Mucosa of descending colon (tissue), 3 donors: ENCODE measurements around the gene OPN5. TPM values are rescaled to one million over a fixed set of nuclear protein-coding genes. Genes with fewer than 3 reads are reported as not detected.

Experiments used
- ATAC-seq: fragments of 200-7000 bp; cut with Tn5 transposase; one replicate; pipeline ENCODE4 v1.9.1; 2020; ENCODE audit warnings: mild to moderate bottlenecking, moderate library complexity
- DNase-seq, 3 donors: peaks; one replicate each; pipeline ENCODE4 v3.0.0-alpha.2; 2020
- H3K36me3 ChIP-seq: fragments of 200-600 bp; one replicate; pipeline ENCODE4 v1.8.0; 2021; ENCODE audit warnings: low read depth, mild to moderate bottlenecking
- H3K4me1 ChIP-seq: fragments of 200-600 bp; one replicate; pipeline ENCODE4 v1.8.0; 2021; ENCODE audit warnings: low read depth, mild to moderate bottlenecking
- H3K4me3 ChIP-seq: fragments of 200-600 bp; one replicate; pipeline ENCODE4 v1.8.0; 2021; ENCODE audit warnings: mild to moderate bottlenecking
- H3K9me3 ChIP-seq: fragments of 200-600 bp; one replicate; pipeline ENCODE4 v1.8.0; 2021; ENCODE audit warnings: mild to moderate bottlenecking
- CTCF ChIP-seq: fragments of 200-600 bp; IDR thresholded peaks from one replicate; pipeline ENCODE4 v1.8.0; 2022; ENCODE audit warnings: antibody characterized with exemption, mild to moderate bottlenecking
- intact Hi-C, 2 donors: fragments of 100-400 bp; cut with DNase I in 1 of 2; cut with micrococcal nuclease in 1 of 2; formaldehyde crosslinking; loops; one replicate each; pipeline versions ENCODE4 v1.11.0 to v1.11.1; 2022; cut with DNase I, micrococcal nuclease
- long read RNA-seq, 2 donors: library from polyadenylated mRNA; unstranded; transcript quantifications; one replicate each; pipeline ENCODE4 v2.0.0, GENCODE V29; 2019 to 2021
- total RNA-seq, 3 donors: library from RNA; stranded (reverse); fragmentation: NEBNext Ultra II Directional in 2 of 3; extraction: Animal tissue kit (Norgen Biotek cat#: 25700) in 2 of 3; gene quantifications; one replicate each; pipeline versions ENCODE4 v1.2.1 to v1.2.4, GENCODE V29; 2021 to 2023
- donor health status: DM: no; HTN: no; CAD: no; lungs with moderate emphysema.
- donor health status: DM: no; HTN: no; CAD: no.
- donor health status: DM: no; HTN: yes; CAD: no.

OPN5 gene, protein sequence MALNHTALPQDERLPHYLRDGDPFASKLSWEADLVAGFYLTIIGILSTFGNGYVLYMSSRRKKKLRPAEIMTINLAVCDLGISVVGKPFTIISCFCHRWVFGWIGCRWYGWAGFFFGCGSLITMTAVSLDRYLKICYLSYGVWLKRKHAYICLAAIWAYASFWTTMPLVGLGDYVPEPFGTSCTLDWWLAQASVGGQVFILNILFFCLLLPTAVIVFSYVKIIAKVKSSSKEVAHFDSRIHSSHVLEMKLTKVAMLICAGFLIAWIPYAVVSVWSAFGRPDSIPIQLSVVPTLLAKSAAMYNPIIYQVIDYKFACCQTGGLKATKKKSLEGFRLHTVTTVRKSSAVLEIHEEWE
- total RNA-seq, result not detected
- long read RNA-seq, donor 1, result 0 reads
- long read RNA-seq, donor 2, result 0 reads

GRCh38 chr6:47781732-47782131, at the start of gene OPN5:
OPN5 (plus strand) TSS chr6:47782032; CDS start chr6:47782067, 35 bp downstream.
- no peak for ATAC-seq
- Histone ChIP-seq H3K9me3 (no peaks in the 10 kb centered on the region), H3K4me3 (no peak within 1 kb of the TSS), H3K36me3 (no peaks in the 10 kb centered on the region), H3K4me1 (no peaks in the 10 kb centered on the region)
- DNase-seq, result no peak
- no peak for TF ChIP-seq CTCF
- intact Hi-C loops, result loop anchor here (5.0 to 10.0 kb wide), 2 partner anchors 367 to 369 kb away; no protein-coding TSS in a partner anchor

GRCh38 chr6:47733879-47734558, 47.8 kb upstream of the OPN5 start:
- Histone ChIP-seq H3K4me1 (peaks cover 16% of the 10 kb centered on the region), H3K9me3 (no peaks in the 10 kb centered on the region), H3K36me3 (no peaks in the 10 kb centered on the region), H3K4me3 (no peak overlapping the region)
- intact Hi-C loops, result loop anchor here in 1 of 2 donors (5.0 kb wide), 1 partner anchor 102 kb away; no protein-coding TSS in a partner anchor
- DNase-seq, result peak in 1 of 3 donors; percentile 75
- TF ChIP-seq CTCF, result no peak
- ATAC-seq, result peak; percentile 45

DNA sequence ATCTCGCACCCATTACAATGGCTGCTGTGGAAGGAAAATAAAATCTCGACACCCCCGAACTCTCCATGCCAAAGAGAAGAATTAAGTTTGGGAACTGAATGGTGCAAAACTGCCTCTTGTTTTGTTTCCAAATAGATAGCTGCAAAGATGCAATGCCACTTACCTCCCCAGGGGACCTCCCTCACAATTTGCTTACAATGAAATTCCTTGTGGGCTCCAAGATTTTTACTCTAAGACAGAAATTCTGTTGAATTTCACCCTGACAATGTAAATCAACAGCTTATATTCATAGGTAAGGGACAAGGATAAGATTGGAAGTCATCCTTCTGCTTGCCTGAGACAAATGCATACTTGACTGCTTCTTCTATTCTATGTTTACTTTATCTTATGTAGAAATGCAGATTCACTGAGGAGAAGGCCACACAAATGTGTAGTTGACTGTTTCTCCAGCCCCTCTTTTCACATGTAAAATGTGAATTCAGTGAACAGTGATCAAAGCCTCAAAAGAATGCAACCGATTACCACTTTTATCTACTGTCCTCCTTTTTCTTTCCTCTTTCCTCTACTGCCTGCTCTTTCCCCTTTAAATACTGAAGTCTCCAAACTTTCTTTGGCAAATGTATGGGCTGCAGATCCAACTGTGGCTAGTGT, 46.9 kb upstream of the OPN5 start:
- intact Hi-C loops, result loop anchor here in 1 of 2 donors (5.0 kb wide), 1 partner anchor 103 kb away; no protein-coding TSS in a partner anchor
- no peaks in the 10 kb centered on the region for H3K9me3 ChIP-seq
- DNase-seq (no peak), ATAC-seq (no peak)
- no peaks in the 10 kb centered on the region for H3K36me3 ChIP-seq
- no peak for TF ChIP-seq CTCF
- no peak overlapping the region for H3K4me3 ChIP-seq
- peaks cover 16% of the 10 kb centered on the region for H3K4me1 ChIP-seq

DNA sequence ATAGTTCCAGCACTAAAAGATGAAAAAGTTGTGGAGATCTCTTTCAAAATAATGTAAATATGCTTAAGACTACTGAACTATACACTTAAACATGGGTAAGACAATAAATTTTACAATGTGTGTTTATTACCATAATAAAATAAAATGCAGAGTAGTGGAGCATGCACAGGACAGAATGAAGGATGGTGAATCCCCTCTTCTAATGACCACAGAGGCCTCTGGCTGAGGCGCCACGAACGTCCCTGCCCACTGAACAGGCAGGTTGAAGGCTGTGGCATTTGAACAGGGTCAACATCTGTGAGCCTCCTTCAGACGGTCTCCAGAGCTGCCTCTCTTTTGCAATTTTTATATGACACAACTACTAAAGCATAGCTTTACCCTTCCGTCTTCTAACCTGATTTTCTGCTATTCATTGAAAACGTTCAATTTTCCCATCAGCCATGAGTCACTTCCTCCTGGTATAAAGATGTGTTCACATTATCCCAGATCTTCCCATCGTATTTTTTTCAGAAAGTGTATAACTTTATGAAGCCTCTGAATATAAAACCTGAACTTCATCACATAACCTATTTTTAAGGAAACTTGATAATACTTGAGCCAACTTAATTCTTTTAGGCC, 45.6 kb upstream of the OPN5 start:
- no peak overlapping the region for H3K4me3 ChIP-seq
- H3K9me3 ChIP-seq, result no peaks in the 10 kb centered on the region
- intact Hi-C loops, result no loop called here
- H3K36me3 ChIP-seq, result no peaks in the 10 kb centered on the region
- TF ChIP-seq CTCF, result no peak
- peaks cover 16% of the 10 kb centered on the region for H3K4me1 ChIP-seq
- peak; percentile 82 for ATAC-seq
- DNase-seq, result peak; percentile 8 to 52 (median 37)

- ATAC-seq (no peak), DNase-seq (no peak)
- Histone ChIP-seq H3K4me3 (no peak overlapping the region), H3K36me3 (no peaks in the 10 kb centered on the region), H3K4me1 (peaks cover 19% of the 10 kb centered on the region), H3K9me3 (no peaks in the 10 kb centered on the region)
- TF ChIP-seq CTCF, result no peak
- intact Hi-C loops, result no loop called here
These were observed 44.4 kb upstream of the OPN5 start for GRCh38 chr6:47737406-47737805.
